ENCODE results near the gene SDF2L1.

Gene SDF2L1

DNA sequence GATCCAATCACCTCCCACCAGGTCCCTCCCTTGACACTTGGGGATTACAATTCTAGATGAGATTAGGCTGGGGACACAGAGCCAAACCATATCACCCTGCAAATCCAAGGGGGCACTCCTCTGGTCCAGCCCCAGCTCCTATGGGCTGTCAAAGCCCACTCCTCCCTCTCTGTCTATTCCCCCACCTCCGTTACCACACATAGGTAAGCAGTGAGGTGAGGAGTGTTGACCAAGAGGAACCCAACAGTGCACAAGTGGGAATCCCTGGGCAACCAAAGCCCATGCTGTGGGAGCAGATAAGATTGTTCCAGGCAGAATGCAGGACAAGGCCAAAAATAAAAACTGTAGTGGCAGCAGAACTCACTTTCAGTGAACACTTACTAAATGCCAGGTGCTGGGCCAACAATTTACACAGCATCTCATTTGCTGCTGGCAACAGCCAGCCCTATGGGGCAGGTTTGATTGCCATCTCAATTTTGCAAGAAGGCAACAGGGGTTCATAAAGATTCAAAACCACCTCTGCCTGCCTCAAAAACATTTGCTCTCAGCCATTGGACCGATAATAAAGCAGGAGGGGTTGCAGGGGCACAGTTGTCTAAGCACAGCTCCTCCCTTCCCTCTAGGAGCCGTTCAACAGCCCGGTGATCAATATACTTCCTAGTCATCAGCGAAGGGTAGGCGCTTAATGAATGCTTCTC, 8.9 kb downstream of the SDF2L1 start:
- 20% methylated on average over 6 of the region's 6 CpGs for WGBS
- Histone ChIP-seq H3K4ac (ENCODE audit: low read depth in 1 of 2, low read length in 2 of 2) (no peak overlapping the region), H2BK5ac (ENCODE audit: low read depth, low read length, poor library complexity, severe bottlenecking) (no peak overlapping the region), H2BK12ac (ENCODE audit: low read length in 2 of 2) (no peak overlapping the region), H3K4me3 (ENCODE audit: insufficient read depth in 1 of 2, low read depth in 1 of 2, low read length in 2 of 2) (peak overlapping the region in 1 of 2 experiments; percentile 89), H4K8ac (ENCODE audit: low read length) (no peak overlapping the region), H3K4me1 (ENCODE audit: control insufficient read depth, insufficient read depth, low read depth, low read length) (peaks cover 16% of the 10 kb centered on the region), H3K23ac (ENCODE audit: low read length in 2 of 2) (no peak overlapping the region), H3K4me2 (ENCODE audit: low read length, poor library complexity, severe bottlenecking) (peak overlapping the region; percentile 98), H3K9me3 (ENCODE audit: control insufficient read depth, low read length) (no peaks in the 10 kb centered on the region), H2BK120ac (ENCODE audit: low read depth, low read length) (no peak overlapping the region), H3K27ac (ENCODE audit: low read length, poor library complexity, severe bottlenecking) (no peak overlapping the region), H2BK15ac (ENCODE audit: low read depth, poor library complexity, severe bottlenecking) (no peak overlapping the region), H3K36me3 (ENCODE audit: control insufficient read depth in 1 of 2, insufficient read depth in 2 of 2, low read depth in 1 of 2, low read length in 2 of 2) (peaks cover 9 to 20% of the 10 kb centered on the region in 2 experiments), H3K27me3 (ENCODE audit: control insufficient read depth in 1 of 2, insufficient read depth in 1 of 2, low read length in 2 of 2) (no peaks in the 10 kb centered on the region), H3K9ac (ENCODE audit: low read length) (peak overlapping the region; percentile 85), H3K18ac (ENCODE audit: low read depth in 1 of 2, low read length in 2 of 2) (no peak overlapping the region), H3K79me1 (replicated peaks; ENCODE audit: low read length, poor library complexity, severe bottlenecking) (peaks cover 17% of the 10 kb centered on the region), H2AK5ac (ENCODE audit: low read length, severe bottlenecking) (no peak overlapping the region), H2AFZ (ENCODE audit: low read depth, low read length) (no peak overlapping the region), H3K14ac (ENCODE audit: low read length in 2 of 2) (no peak overlapping the region), H4K91ac (ENCODE audit: low read length) (no peak overlapping the region)
- DNase-seq, result no peak

DNA sequence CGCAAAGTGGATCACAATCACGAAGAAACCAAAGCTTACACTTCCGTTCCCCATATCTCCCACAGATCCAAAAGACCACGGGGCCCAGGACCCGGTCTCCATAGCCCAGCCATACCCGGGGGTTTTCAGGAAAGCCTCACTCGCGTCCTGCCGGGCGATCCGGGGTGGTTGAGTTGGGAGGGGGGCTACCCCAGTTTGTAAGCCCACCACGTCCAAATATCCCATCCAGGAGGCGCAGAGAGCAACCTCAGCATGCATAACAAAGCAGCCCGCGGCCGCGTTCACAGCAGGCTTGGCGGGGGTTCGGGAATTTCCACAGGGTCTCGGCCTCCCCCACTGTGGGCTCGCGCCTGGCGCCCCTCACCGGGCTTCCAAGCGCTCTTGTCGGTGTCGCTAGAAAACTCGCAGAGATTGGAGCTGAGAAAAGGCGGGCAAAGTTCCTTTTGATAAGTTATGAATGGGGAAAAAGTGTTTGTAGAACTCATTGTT, 9.5 kb downstream of the SDF2L1 start:
- Histone ChIP-seq H3K9ac (ENCODE audit: low read length) (peak overlapping the region; percentile 85), H3K4me3 (ENCODE audit: insufficient read depth in 1 of 2, low read depth in 1 of 2, low read length in 2 of 2) (peak overlapping the region; percentile 63 to 89), H3K27ac (ENCODE audit: low read length, poor library complexity, severe bottlenecking) (peak overlapping the region; percentile 4), H3K9me3 (ENCODE audit: control insufficient read depth, low read length) (no peaks in the 10 kb centered on the region), H3K4me1 (ENCODE audit: control insufficient read depth, insufficient read depth, low read depth, low read length) (peaks cover 16% of the 10 kb centered on the region), H3K27me3 (ENCODE audit: control insufficient read depth in 1 of 2, insufficient read depth in 1 of 2, low read length in 2 of 2) (peaks cover 0 to 2% of the 10 kb centered on the region in 2 experiments), H2AFZ (ENCODE audit: low read depth, low read length) (peak overlapping the region; percentile 84), H3K18ac (ENCODE audit: low read depth in 1 of 2, low read length in 2 of 2) (peak overlapping the region in 1 of 2 experiments; percentile 43), H3K23ac (ENCODE audit: low read length in 2 of 2) (peak overlapping the region in 1 of 2 experiments; percentile 11), H3K4ac (ENCODE audit: low read depth in 1 of 2, low read length in 2 of 2) (peak overlapping the region in 1 of 2 experiments; percentile 55), H3K4me2 (ENCODE audit: low read length, poor library complexity, severe bottlenecking) (peak overlapping the region; percentile 98), H4K91ac (ENCODE audit: low read length) (no peak overlapping the region), H2AK5ac (ENCODE audit: low read length, severe bottlenecking) (no peak overlapping the region), H2BK5ac (ENCODE audit: low read depth, low read length, poor library complexity, severe bottlenecking) (no peak overlapping the region), H2BK120ac (ENCODE audit: low read depth, low read length) (no peak overlapping the region), H2BK15ac (ENCODE audit: low read depth, poor library complexity, severe bottlenecking) (no peak overlapping the region), H3K79me1 (replicated peaks; ENCODE audit: low read length, poor library complexity, severe bottlenecking) (peaks cover 17% of the 10 kb centered on the region), H3K36me3 (ENCODE audit: control insufficient read depth in 1 of 2, insufficient read depth in 2 of 2, low read depth in 1 of 2, low read length in 2 of 2) (peaks cover 9 to 15% of the 10 kb centered on the region in 2 experiments), H4K8ac (ENCODE audit: low read length) (peak overlapping the region; percentile 43), H3K14ac (ENCODE audit: low read length in 2 of 2) (no peak overlapping the region), H2BK12ac (ENCODE audit: low read length in 2 of 2) (no peak overlapping the region)
- DNase-seq, result peak; percentile 18
- WGBS, result under 1% methylated on average over 28 of the region's 29 CpGs

DNA sequence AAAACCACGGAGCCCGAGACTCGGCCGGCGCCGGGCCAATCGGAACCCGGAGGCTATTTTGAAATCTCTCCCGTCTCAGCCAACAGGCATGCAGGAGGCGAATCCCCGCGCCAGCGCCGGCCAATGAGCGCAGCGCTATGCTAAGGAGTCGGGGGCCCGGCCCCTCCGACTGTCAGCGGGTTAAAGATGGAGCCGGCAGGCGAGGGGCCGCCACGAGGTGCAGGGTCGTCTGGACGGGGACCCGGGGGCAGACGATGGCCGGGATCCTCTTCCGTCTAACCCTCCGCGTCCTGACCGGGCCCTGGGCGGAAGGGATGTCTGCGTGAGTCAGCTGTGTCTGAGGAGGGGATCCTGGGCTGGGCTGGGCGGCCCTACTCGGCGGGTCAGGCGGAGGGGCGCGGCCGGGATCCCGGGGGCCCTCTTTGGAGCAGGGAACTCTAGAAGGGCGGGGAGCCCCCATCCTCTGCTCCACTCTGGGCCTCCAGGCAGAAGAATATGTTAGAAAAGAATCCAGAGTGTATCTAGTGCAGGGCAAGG, 10.0 kb downstream of the SDF2L1 start:
- H3K27ac ChIP-seq (ENCODE audit: low read length, poor library complexity, severe bottlenecking), result no peak overlapping the region
- H3K36me3 ChIP-seq (ENCODE audit: control insufficient read depth in 1 of 2, insufficient read depth in 2 of 2, low read depth in 1 of 2, low read length in 2 of 2), result peaks cover 9 to 13% of the 10 kb centered on the region in 2 experiments
- H4K91ac ChIP-seq (ENCODE audit: low read length), result peak overlapping the region; percentile 82
- H3K4me3 ChIP-seq (ENCODE audit: insufficient read depth in 1 of 2, low read depth in 1 of 2, low read length in 2 of 2), result peak overlapping the region; percentile 65 to 89
- peak overlapping the region; percentile 55 for H2AFZ ChIP-seq (ENCODE audit: low read depth, low read length)
- H4K8ac ChIP-seq (ENCODE audit: low read length), result peak overlapping the region; percentile 47
- H3K23ac ChIP-seq (ENCODE audit: low read length in 2 of 2), result peak overlapping the region in 1 of 2 experiments; percentile 77
- H3K4me1 ChIP-seq (ENCODE audit: control insufficient read depth, insufficient read depth, low read depth, low read length), result peaks cover 16% of the 10 kb centered on the region
- H3K4ac ChIP-seq (ENCODE audit: low read depth in 1 of 2, low read length in 2 of 2), result peak overlapping the region; percentile 22 to 70
- H3K4me2 ChIP-seq (ENCODE audit: low read length, poor library complexity, severe bottlenecking), result peak overlapping the region; percentile 98
- DNase-seq, result peak; percentile 92
- no peak overlapping the region for H2AK5ac ChIP-seq (ENCODE audit: low read length, severe bottlenecking)
- no peak overlapping the region for H2BK5ac ChIP-seq (ENCODE audit: low read depth, low read length, poor library complexity, severe bottlenecking)
- H3K27me3 ChIP-seq (ENCODE audit: control insufficient read depth in 1 of 2, insufficient read depth in 1 of 2, low read length in 2 of 2), result peaks cover 0 to 6% of the 10 kb centered on the region in 2 experiments
- WGBS, result under 1% methylated on average over 43 of the region's 44 CpGs
- peaks cover 17% of the 10 kb centered on the region for H3K79me1 ChIP-seq (replicated peaks; ENCODE audit: low read length, poor library complexity, severe bottlenecking)
- peak overlapping the region; percentile 24 for H2BK120ac ChIP-seq (ENCODE audit: low read depth, low read length)
- no peaks in the 10 kb centered on the region for H3K9me3 ChIP-seq (ENCODE audit: control insufficient read depth, low read length)
- H3K18ac ChIP-seq (ENCODE audit: low read depth in 1 of 2, low read length in 2 of 2), result peak overlapping the region; percentile 26 to 40
- H2BK15ac ChIP-seq (ENCODE audit: low read depth, poor library complexity, severe bottlenecking), result no peak overlapping the region
- H2BK12ac ChIP-seq (ENCODE audit: low read length in 2 of 2), result no peak overlapping the region
- peak overlapping the region in 1 of 2 experiments; percentile 55 for H3K14ac ChIP-seq (ENCODE audit: low read length in 2 of 2)
- peak overlapping the region; percentile 85 for H3K9ac ChIP-seq (ENCODE audit: low read length)
